NCI-H446 (cell line): ENCODE data around the gene CEP72.
"Not testable (repeated sequence)": the region's sequence is repeated elsewhere in the genome, so short reads cannot be mapped to it uniquely, and the experiment has no call there.

Source experiments
- DNase-seq, 2 experiments: peaks; one replicate each; lab custom pipeline; 2025; lab: John Stamatoyannopoulos, UW

Gene CEP72

GRCh38 chr5:618450-618849 is 6.3 kb downstream of the CEP72 start:
- no peak for DNase-seq

GRCh38 chr5:619444-619843 is 7.3 kb downstream of the CEP72 start:
- DNase-seq: no peak

GRCh38 chr5:620152-620551 is 8.0 kb downstream of the CEP72 start:
- no peak for DNase-seq

DNA sequence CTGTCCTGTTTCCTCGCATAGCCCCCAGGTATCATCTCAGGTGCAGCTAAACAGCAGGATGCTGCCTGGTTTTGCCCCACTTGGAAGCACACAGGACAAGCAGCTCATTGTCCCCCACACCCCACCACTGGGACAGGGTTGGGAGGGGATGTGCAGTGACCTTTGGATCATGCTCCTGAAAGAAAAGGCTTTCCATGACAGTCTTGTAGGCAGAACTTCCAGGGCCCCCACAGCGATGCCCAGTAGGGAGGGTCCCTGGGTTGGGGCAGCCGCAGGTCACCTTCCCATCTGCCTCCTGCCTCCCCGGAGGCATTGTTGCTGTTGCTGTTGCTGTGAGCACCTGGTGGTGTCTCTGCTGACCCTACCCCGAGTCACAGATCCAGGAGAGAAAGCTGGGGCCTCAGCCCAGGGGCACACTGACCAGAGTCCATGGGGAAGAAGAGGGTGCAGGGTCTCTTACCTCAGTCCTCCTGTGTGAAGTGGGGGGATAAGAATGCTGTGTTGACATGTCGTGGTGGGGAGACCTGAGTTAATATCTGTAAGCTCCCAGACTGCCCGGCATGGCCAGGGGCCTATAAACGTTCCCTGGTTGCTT is 8.5 kb downstream of the CEP72 start:
- no peak for DNase-seq

GRCh38 chr5:621341-621761 is 9.2 kb downstream of the CEP72 start:
- no peak for DNase-seq

- DNase-seq: no peak
Measured at GRCh38 chr5:622359-622758, 10.2 kb downstream of the CEP72 start.

GRCh38 chr5:622946-623522 is 10.9 kb downstream of the CEP72 start:
- no peak for DNase-seq

- no peak for DNase-seq
Measured at GRCh38 chr5:623531-623930, 11.4 kb downstream of the CEP72 start.

DNA sequence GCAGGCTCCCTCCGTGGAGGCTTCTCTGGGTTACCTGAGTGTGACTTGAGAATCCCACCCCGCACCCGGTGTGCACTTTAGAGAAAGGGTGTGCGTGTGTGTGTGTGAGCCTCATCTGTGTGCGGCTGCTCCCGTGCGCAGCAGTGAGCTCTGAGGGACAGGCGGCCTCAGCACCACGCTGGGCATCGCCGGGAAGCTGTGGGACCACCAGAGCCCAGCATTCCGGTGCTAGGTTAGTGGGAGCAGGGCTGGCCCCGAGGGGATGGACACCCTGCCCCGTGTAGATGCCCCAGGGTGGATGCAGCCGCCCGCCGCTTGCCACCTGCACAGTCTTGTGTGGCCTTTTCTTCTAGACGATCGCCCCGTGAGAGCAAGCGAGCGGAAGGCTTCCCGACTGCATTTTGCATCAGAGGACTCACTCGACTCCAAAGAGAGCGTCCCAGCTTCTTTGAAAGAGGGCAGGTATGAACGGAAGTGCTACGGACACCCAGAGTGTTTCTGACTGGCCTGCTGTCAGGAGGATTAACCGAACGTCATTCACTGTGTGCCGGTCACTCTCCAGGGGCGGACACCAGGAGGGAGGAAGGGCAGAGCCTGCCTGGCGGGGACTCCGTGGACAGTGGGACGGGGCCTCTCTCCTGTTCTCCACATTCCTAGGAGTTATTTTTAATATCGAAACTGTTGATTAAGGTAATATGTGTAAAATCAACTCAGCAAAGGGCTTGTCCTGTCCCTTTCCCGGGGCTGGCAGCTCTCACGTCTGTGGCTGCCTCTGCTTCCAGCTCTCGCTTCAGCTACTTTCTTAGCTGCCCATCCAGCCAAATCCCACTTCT is 12.2 kb downstream of the CEP72 start:
- DNase-seq: no peak

DNA sequence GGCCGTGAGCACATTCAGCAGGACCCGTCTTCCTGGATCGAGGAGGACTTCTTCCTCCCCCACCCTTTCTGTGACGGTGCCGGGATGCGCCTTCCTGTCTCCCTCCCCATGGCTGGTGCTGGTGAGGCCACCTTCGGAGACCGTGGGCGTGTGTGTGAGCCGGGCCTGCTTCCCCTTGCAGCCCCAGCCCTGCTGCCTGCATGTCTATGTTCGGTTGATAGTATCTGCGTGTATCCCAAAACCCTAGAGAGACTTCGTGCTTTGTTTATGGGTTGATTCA is 12.8 kb downstream of the CEP72 start:
- DNase-seq: no peak

- no peak for DNase-seq
Measured at GRCh38 chr5:625516-625915, 13.4 kb downstream of the CEP72 start.

GRCh38 chr5:626850-627249 is 14.7 kb downstream of the CEP72 start:
- no peak for DNase-seq

DNA sequence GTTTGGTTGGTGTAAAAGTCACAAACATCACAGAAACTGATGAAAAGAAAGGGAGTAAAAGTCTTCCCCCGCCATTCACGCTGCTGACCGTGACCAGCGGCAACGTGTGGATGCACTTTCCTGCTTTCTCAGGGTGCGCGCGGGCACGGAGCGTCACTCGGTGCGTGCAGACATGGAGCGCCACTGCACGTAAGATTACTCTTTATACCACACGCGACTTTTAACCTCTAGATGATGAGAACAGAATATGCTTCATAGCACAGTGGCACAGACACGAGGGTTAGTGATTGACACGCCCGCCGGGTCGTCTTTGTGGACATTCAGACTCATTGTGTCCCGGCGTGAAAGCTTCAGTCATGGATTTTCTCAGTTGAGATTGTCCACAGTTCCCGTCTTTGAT is 15.7 kb downstream of the CEP72 start:
- DNase-seq: no peak

DNA sequence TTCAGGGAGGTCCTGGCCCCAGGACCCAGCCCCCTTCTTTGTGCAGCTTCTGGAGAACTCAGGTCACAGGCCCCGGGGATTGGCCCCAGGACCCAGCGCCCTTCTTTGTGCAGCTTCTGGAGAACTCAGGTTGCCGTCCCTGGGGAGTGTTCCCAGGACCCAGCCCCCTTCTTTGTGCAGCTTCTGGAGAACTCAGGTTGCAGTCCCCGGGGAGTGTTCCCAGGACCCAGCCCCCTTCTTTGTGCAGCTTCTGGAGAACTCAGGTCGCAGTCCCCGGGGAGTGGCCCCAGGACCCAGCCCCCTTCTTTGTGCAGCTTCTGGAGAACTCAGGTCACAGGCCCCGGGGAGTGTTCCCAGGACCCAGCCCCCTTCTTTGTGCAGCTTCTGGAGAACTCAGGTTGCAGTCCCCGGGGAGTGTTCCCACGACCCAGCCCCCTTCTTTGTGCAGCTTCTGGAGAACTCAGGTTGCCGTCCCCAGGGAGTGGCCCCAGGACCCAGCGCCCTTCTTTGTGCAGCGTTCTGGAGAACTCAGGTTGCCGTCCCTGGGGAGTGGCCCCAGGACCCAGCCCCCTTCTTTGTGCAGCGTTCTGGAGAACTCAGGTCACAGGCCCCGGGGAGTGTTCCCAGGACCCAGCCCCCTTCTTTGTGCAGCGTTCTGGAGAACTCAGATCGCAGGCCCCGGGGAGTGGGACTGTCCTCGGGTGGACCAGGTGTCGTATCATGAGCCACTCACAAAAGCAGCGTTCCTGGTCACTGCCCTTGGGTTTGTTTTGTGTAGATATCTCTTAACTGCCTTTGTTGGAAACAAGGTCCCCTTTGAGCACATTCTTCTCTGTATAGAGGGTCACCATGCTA is 16.4 kb downstream of the CEP72 start:
- not testable (repeated sequence) for DNase-seq

DNA sequence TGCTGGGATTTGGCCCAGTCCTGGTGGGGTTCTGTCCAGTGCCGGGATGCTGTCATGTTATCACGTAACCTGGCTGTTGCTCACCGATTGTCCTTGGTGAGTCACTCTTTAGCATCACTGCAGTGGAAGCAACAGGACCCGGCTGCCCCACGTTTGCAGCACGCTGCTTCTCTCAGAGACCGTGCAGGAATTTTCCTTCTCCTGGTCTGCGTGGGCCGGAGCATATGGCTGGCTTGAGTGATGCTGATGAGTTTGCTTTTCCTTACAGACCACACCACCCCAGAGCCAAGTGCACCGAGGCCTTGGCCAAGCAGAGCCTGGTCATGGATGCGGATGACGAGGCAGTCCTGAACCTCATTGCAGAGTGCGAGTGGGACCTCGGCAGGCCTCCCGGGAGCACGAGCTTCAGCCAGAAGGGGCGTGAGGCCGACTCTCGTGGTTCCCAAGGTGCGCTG is 21.4 kb downstream of the CEP72 start:
- DNase-seq: no peak

- no peak for DNase-seq
Measured at GRCh38 chr5:634191-634590, 22.1 kb downstream of the CEP72 start.

DNA sequence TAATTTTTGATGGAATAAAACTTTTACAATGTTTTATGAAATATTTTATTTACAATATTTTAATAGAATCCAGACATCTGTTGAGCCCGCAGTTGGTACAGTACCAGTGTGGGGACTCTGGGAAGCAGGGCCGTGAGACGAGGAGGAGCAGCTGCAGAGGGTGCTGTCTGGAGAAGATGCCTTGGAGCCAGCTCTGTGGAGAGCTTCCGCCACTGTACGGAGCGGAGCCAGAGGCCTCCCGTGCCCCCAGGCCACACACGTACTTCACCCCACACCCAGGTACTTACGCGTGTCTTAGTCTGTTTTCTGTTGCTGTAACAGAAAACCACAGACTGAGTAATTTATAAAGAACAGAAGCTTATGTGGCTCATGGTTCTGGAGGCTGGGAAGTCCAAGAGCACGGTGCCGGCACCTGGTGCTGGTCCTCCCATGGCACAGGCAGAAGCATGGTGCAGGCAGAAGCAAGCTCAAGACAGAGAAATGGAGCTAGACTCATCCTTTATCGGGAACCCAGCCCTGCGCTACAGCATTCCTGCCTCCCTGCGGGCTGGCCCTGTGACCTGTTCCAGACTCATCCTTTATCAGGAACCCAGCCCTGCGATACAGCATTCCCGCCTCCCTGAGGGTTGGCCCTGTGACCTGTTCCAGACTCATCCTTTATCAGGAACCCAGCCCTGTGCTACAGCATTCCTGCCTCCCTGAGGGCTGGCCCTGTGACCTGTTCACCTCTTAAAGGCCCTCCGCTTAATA is 23.3 kb downstream of the CEP72 start:
- no peak for DNase-seq

DNA sequence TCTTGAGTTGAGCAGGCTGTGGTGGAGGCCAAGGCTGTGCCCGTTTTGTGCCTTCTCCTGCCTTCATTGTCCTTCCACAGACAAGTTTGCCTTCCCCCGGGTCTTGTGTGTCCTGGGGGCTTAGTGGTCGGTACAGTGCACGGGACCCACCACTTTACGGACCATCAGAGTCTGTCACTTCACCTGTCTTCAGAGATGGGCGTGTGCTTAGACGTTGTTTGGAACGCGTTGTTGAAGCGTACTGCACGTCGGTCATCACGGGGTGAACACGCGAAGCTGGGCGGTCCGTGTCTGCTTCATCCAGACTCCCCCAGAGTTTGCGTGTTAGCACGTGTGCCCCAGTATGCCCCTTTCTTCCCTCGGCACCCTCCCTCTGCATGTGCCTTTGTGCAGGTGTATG is 24.8 kb downstream of the CEP72 start:
- no peak for DNase-seq

DNA sequence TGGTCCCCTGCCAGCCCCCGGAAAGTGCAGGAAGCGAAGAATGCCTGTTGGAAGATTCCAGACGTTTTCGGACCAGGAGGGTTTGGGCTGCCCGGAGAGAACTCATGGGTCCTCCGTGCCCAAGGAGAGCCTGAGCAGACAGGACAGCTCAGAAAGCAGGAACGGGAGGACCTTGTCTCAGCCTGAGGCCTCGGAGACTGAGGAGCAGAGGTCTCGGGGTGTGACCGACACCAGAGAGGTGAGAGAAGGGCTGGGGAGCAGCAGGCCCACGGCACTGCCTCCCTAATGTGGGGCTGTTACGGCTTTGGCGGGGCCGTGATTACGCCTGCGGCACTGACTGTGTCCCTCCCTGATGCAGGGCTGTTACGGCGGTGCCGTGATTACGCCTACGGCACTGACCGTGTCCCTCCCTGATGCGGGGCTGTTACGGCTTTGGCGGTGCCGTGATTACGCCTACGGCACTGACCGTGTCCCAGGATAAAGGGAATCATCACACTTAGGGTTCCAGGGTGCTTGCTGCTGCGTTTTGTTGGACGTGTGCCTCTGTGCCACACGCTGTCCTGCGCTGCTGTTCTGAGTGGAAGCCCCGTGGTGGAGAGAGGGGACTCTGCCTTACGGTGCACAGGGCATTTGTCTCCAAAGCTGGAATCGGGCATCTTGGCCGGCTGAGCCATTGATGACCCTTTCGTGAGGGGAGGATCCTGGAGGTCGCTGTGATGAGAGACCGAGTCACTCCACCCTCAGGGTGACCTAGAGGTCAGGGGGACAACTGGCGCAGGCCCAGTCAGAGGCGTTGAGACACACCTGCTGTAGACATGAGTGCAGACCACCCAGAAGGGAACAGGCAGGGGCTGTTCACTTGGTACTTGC is 25.7 kb downstream of the CEP72 start:
- DNase-seq: no peak

GRCh38 chr5:638501-639252 is 26.5 kb downstream of the CEP72 start:
- DNase-seq: no peak
